ENCODE data around the gene ARID4B. TPM values are rescaled to one million over a fixed set of nuclear protein-coding genes. Genes with fewer than 3 reads are reported as not detected.

The ARID4B gene
- total RNA-seq, 4 donors from 2014 or later, result 27.0 to 172 (median 70.8) TPM

DNA sequence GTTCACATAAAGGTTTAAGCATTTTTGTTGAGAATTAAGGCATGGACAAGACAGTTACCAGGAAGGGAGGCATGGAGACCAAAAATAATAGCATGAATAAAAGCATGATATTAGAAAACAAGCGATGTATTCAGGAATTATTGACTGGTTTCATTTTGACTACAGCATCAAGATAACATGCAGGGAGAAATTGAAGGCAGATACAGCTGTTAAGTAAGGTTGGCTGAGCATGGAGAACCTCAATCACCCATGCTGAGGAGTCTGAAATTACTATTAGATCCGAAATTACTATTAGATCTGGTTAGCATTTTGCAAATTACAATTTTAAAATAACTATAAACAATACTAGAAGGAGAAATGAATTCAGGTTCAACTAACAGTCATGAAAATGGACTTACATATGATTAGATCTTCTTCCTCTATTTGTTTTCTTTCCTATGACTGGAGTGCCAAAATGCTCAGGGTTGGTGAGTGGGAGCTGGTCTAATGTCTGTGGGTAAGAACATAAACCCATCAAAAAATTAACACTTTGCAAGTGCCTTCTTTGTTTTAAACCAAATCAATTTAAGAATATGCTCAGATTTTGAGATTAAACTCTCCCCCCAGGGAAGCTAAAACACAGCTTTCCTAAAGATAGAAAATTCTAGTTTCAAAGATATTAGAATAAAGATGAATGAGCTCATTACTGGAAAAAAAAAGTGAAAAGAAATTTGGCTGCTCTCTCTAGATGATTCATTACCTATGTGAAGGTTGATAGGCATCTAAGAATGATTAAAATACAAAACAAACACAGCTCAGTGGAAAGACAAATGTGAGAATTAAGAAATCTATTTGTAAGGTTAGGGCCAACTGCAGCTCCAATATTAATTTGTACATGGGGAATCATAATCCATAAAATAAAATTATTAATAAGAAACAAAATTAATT is 81.7 kb downstream of the ARID4B start:
- no peaks in the 10 kb centered on the region for H3K9me3 ChIP-seq
- H3K4me1 ChIP-seq, result peaks cover 0 to 8% (median 0%) of the 10 kb centered on the region in 4 donors
- TF ChIP-seq CTCF (IDR thresholded peaks at IDR 0.05), result no peak
- TF ChIP-seq POLR2A (IDR thresholded peaks at IDR 0.05), result no peak
- H3K36me3 ChIP-seq, result peaks cover 0 to 12% (median 0%) of the 10 kb centered on the region in 3 donors
- DNase-seq, result no peak
- H3K27me3 ChIP-seq, result no peaks in the 10 kb centered on the region
- H3K27ac ChIP-seq, result no peak overlapping the region
- no peak overlapping the region for H3K4me3 ChIP-seq

DNA sequence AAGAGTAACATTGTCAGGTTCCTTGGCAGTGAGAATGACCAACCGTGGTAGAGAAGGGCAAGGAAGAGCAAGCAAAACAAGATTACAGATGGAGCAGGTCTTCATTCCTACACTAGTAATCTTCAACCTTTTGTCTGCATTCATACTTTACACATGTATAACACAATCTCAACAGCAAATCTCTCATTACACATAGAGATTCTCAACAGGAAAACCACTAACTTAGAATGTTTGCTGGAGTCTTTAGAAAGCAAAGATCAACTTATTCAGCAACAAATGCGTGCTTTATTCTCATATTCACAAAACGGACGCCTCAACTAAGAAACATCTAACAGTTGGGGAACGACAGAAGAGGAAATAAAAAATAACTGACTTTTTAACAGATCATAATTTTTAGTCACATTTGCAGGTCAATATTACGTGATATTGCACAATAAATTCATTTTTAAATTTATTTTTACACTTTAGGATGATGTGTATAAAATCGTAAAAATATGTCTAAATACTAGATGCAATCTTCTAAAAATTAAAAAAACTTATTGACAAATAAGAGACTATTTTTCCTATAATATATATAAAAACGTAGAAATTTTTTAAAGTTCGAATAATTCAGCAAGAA is 82.9 kb downstream of the ARID4B start:
- no peak for DNase-seq
- Histone ChIP-seq H3K27me3 (no peaks in the 10 kb centered on the region), H3K36me3 (peaks cover 0 to 12% (median 0%) of the 10 kb centered on the region in 3 donors), H3K9me3 (no peaks in the 10 kb centered on the region), H3K4me3 (no peak overlapping the region), H3K27ac (no peak overlapping the region), H3K4me1 (no peaks in the 10 kb centered on the region)
- TF ChIP-seq POLR2A (IDR thresholded peaks at IDR 0.05) (no peak), CTCF (IDR thresholded peaks at IDR 0.05) (no peak)

DNA sequence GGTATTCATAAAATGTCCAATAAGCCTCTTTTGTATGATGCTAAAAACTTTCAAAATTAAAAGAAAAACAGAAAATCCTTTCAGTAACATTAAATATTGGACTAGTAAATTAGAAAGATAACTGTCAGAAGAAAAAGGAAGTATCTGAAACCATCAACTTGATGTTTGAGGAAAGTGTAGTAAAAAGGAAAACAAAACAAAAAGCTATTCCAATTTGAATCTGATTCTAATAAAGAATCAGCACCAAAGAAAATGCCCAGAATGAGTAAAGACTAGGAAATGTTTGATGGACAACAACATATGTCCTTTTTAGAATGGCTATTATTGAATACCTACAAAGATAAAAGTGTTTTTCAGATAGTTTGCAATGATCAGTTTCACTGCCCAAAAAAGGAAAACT is 87.0 kb downstream of the ARID4B start:
- Histone ChIP-seq H3K27me3 (no peaks in the 10 kb centered on the region), H3K27ac (no peak overlapping the region), H3K4me1 (no peaks in the 10 kb centered on the region), H3K36me3 (peaks cover 0 to 16% (median 0%) of the 10 kb centered on the region in 3 donors), H3K9me3 (no peaks in the 10 kb centered on the region), H3K4me3 (no peak overlapping the region)
- DNase-seq, result no peak
- TF ChIP-seq POLR2A (IDR thresholded peaks at IDR 0.05) (no peak), CTCF (IDR thresholded peaks at IDR 0.05) (no peak)

- no peaks in the 10 kb centered on the region for H3K9me3 ChIP-seq
- H3K4me1 ChIP-seq, result no peaks in the 10 kb centered on the region
- H3K27me3 ChIP-seq, result no peaks in the 10 kb centered on the region
- H3K36me3 ChIP-seq, result peaks cover 0 to 21% (median 0%) of the 10 kb centered on the region in 3 donors
- no peak overlapping the region for H3K4me3 ChIP-seq
- TF ChIP-seq CTCF (IDR thresholded peaks at IDR 0.05) (no peak), POLR2A (IDR thresholded peaks at IDR 0.05) (no peak)
- H3K27ac ChIP-seq, result no peak overlapping the region
- no peak for DNase-seq
These were observed 88.1 kb downstream of the ARID4B start for GRCh38 chr1:235239851-235240250.

DNA sequence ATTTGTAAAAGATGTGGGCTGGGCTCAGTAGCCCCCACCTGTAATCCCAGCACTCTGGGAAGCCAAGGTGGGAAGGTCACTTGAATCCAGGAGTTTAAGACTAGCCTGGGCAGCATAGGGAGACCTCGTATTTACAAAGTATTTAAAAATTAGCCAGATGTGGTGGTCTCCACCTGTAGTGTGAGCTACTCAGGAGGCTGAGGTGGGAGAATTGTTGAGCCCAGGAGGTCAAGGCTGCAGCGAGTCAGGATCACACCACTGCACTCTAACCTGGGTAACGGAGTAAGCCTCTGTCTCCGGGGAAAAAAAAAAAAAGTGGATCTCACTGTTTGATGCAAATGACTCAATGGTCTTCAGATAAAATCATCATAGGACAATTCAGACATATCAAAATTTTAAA is 89.4 kb downstream of the ARID4B start:
- Histone ChIP-seq H3K4me1 (no peaks in the 10 kb centered on the region), H3K27ac (no peak overlapping the region), H3K4me3 (no peak overlapping the region), H3K27me3 (no peaks in the 10 kb centered on the region), H3K36me3 (peaks cover 0 to 28% (median 0%) of the 10 kb centered on the region in 3 donors), H3K9me3 (no peaks in the 10 kb centered on the region)
- no peak for DNase-seq
- TF ChIP-seq CTCF (IDR thresholded peaks at IDR 0.05), result no peak
- no peak for TF ChIP-seq POLR2A (IDR thresholded peaks at IDR 0.05)

Data from Peyer's patch (tissue), 4 donors.